GM21528 (cell line): ENCODE measurements around the gene SMYD2.

Experiments used
- ATAC-seq: cut with Tn5 transposase; IDR thresholded peaks from one replicate; pipeline ENCODE4 v1.9.1; 2021; ENCODE audit warnings: mild to moderate bottlenecking, moderate library complexity; ENCODE audit not compliant: unreplicated experiment, low FRiP score

The SMYD2 gene, protein sequence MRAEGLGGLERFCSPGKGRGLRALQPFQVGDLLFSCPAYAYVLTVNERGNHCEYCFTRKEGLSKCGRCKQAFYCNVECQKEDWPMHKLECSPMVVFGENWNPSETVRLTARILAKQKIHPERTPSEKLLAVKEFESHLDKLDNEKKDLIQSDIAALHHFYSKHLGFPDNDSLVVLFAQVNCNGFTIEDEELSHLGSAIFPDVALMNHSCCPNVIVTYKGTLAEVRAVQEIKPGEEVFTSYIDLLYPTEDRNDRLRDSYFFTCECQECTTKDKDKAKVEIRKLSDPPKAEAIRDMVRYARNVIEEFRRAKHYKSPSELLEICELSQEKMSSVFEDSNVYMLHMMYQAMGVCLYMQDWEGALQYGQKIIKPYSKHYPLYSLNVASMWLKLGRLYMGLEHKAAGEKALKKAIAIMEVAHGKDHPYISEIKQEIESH

DNA sequence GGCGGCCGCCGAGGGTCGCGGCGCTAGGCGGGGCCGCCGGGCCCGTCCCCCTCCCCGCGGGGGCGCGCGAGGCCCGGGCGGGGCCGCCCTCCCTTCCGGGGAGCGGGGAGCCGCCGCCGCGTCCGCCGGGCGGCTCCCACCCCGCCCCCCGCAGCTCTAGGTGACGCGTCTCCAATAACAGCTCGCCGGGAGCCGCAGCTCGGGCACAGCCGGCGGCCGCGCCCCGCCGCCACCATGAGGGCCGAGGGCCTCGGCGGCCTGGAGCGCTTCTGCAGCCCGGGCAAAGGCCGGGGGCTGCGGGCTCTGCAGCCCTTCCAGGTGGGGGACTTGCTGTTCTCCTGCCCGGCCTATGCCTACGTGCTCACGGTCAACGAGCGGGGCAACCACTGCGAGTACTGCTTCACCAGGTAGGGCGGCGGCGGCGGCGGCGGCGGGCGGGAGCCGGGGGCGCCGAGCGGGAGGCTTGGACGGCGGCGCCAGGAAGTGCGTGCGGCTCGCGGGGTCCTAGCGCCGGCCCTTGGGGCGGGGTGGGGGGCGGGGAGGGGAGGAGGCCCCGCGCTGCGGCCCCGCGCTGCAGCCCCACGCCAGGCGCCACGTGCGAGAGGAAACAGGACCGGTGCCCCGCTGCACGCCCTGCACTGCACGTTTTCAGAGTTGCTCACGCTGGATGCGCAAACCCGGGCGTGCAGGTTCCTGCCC lies at the start of gene SMYD2:
Gene SMYD2, plus strand, starts transcription at position 139 of the 699 bp plus-strand sequence. Its CDS starts 96 bp downstream, at position 235.
- ATAC-seq = peak; percentile 76

DNA sequence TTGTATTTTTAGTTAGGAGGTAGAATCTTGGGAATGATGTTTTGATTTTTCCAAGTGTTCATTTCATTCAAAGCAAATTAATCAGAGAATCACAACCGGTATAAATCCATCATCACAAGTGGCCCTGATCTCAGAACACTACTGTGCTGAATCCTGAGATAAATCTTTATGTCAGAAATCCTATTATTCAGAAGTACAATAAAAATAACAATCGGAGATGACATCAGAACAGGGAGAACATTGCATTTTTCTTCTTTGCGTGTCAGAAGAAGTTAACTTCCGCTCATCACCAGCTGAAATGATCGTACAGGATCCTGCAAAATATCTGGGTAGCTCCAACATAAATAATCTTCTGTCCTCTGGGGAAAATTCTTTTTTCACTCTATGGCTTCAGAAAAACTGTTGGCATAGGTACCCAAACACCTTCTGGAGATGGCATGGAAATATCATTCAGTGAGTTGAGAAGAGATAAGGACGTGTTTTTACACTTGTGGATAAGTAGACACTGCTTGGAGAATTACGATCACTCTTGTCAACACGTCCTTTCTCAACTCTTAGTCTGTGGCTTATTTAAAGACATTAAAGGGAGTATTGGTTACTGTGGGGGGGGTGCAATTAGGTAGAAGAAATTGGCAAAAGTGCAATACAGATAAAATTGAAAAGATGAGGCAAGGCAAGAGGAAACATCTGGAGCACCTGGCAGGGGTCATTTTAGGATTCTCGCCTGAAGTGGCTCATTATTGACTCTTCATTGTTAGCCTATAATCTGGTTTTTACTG lies 46.9 kb upstream of the SMYD2 start:
- no peak for ATAC-seq

DNA sequence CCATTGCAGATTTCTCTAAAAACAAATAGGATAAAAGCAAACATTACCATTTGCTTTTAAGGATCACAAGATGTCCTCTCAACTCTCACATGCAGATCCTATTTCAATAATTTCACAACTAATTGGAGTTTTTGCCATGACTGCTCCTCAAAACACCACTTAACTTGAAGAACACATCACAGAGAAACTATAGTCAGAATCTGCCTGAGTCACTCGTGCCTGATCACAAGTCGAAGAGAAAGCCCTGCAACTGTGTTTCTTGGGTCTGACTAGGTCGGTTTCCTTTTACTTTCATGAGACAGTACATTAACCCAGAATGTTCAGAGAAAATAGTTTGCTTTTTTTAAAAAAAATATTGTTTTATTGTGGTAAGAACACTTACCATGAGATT lies 46.3 kb upstream of the SMYD2 start:
- ATAC-seq = no peak

DNA sequence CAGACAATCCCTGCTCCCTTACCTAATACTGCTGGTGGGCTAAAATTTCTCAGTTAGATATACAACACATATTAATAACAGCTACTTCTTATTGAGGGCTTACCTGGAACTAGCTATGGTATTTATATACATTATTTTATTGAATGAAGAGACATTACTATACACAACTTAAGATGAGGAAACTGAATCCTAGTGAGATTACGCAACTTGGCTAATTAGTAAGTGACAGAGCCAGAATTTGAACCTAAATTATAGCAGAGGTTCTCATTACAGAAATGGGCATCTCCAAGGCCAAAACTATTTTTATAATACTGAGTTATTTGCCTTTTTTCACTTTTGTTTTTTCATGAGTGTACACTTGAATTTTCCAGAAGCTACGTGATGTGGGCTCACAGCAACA lies 44.5 kb upstream of the SMYD2 start:
- no peak for ATAC-seq

DNA sequence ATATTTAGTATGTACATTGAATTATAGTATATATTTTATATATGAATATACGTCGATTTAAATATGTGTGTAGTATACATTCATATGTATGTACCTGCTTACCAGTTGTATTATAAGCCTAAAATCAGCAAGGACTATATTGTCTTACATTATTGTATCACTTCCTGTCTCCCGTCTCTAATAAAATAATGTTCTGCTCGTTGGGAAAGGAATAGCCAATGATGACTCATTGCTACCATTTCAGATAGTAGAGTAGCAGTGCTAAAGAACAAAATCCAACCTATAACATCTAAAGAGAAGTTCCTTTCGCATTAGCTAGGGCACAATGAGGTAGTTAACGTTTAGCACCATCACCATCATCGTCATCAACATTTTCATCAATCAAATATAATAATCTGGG lies 39.9 kb upstream of the SMYD2 start:
- no peak for ATAC-seq

DNA sequence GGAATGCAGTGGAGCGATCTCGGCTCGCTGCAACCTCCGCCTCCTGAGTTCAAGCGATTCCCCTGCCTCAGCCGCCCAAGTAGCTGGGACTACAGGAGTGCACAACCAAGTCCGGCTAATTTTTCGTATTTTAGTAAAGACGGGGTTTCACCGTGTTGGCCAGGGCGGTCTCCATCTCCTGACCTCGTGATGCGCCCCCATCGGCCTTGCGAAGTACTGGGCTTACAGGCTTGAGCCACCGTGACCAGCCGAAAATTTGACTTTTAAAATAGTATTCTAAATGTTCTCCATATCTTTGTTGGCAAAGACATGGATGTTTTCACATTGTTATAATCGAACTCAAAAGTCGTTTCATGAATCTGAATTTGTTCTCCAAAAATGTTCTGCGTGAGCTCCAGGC lies 36.7 kb upstream of the SMYD2 start:
- ATAC-seq = no peak

DNA sequence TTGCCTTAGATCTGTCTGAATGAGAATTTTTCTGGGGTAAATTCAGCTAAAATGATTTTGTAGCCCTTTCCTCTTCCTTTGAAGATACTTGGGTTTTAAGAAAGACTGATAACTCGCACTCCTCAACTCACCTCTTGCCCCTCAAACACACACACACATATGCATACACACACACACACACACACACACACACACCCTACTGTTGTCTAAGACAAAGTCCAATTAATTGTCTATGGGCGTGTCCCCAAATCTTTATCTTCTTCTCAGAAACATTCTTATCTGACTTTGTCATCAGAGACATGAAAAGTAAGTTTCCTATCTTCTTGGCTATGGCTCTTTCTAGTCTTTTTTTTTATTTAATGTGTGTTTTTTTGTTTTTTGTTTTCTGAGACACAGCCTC lies 36.1 kb upstream of the SMYD2 start:
- ATAC-seq = no peak

DNA sequence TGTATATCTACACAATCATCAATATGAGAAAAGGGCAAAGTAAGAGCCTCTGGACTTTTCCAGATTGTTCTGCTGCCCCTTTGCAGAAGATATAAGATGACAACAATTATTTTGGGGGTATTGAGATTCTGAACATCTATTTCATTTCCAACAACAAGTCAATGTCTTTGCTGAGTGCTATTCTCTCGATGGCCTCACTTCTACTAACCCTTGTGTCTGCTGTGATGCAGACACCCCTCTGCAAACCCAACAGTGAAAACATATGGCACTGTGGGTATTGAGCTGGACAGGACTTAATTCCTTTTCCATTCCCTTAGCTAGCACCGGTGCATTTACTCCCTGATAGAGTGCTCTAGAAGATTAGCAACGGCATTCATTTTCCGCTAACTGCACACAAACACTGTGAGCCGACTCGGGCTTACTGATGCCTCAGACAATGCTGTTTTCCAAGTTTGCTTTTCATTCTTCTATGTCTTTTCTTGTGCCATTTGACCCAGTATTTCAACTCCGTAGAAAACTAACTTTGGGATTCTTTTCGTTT lies 33.4 kb upstream of the SMYD2 start:
- ATAC-seq = no peak

DNA sequence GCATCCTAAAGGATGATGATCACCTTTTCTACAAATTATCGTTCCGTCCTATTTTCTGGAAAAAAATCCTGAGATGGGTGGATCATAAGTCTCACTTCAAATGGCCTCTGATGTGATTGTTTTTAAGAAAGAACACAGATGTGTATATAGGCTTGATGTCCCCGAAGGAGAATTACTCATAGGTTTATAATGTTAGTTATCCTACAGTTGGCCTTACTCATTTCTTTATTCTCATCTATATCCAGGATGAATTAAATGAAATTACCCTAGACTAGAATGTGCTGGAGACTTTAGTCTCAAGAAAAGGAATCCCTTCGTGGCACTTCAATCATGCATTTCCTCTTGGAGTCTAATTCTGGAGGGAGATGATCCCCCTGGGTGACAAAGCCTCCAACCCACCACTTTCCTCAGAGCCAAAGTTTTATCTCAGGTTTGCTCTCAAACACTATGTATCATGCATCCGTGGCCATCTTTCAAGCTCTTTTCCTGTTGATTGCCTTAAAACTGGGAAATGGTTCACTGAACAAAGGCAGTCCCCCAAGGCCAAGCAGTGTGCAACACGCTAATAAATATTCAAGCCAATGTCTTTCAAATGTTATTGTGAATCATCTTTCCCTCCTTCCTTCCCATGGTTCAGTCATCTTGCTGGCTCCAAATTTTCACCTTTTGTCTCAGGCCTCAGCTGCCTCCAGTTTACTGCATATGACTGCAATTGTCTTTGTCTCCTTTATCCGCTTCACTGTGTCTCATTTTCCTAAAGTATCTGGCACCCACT lies 32.5 kb upstream of the SMYD2 start:
- no peak for ATAC-seq

DNA sequence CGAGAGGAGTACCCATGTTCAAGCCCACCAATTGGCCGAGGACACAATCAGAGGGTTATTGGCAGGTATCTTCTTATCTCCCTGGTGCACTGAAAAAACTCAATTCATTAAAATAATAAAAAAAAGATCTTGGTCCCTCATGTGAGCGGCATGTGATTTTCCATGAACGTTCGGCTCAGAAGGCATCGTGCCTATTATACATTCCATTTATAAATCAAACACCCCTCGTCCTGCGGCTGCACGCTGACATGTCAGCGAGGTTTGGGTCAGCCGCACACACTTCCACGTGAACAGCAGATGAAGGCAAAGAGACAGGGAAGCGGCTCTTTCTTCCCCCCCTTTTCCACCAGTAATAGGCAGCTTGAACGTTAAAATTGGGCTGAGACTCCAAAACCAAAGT lies 31.3 kb upstream of the SMYD2 start:
- ATAC-seq = no peak

DNA sequence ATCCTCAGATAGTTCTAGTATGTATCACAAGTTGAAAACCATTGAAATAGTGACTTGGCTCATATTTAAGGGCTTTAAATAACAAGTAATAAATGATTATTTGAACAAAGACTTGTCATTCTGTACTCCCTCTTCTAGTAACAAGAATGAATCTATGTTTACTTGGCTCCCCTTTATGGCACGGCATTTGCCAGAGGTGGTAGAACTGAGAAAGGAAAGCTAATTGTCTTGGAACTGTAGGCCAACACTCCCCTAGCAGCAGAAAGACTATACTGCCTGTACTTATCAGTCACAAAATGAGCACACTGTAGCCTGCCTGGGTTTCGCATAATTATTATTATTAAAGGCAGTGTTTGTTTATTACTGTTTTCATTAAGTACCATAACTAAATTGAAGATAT lies 29.6 kb upstream of the SMYD2 start:
- no peak for ATAC-seq

DNA sequence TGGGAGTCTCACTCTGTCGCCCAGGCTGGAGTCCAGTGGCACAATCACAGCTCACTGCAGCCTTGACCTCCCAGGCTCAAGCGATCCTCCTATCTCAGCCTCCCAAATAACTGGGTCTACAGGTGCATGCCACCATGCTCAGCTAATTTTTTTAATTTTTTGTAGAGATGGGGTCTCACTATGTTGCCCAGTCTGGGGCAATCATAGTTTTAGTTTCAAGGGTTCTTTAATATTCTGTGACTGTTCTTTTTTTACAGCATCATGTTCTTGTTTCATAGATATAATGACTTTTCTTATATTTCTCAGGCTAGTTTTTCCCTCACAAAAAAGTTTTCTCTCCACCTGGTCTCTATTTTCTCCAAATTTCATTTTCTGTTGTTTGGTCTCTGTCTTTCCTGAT lies 25.4 kb upstream of the SMYD2 start:
- no peak for ATAC-seq

DNA sequence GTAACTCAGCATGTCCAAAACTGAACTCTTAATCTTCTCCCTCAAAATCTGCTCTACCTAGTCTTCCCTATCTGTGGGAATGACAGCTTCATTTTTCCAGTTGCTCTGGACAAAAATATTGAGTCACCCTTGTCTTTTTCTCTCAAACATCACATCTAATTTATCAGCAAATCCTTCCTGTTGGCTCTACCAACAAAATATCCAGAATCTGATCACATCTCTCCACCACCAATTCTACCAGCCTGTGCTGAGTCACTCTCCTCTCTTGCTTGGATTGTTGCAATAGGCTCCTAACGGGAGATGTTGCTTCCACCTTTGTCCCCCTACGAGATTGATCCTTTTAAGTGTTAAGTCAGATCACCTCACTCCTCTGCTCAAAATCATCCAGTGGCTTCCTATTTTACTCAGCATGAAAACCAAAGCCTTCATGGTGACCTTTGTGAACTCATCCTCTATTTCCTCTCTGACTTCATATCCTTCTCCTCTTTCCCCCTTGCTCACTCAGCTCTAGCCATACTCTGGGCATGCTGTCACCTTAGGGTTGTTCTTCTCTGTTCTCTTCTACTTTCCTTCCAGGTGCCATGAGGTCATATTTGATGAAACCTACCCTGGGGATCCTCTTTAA lies 21.5 kb upstream of the SMYD2 start:
- ATAC-seq = no peak

DNA sequence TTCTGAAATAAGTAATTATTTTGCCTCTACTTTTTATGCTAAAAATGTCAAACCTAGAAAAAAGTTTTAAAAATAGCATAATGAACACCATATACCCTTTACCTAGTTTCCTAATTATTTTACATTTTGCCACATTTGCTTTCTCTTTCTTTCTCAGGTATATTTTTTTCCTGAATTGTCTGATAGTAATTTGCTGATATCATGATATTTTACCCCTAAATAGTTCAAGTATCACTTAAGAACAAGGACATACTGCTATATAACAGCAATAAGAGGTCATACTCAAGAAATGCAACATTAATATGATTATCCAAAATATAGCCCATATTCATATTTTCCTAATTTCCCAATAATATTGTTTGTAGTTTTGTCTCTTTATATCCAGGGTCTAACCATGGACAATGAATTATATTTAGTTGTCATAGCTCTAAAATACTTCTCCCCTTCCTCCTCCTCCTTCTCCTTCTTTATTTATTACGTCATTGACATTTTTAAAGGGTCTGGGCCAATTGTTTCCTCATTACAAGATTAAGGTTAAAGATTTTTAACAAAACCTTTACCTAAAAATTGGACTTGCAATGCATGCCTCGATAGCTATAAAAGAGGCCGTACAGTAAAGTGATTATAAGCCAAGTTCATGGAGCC lies 20.3 kb upstream of the SMYD2 start:
- no peak for ATAC-seq

DNA sequence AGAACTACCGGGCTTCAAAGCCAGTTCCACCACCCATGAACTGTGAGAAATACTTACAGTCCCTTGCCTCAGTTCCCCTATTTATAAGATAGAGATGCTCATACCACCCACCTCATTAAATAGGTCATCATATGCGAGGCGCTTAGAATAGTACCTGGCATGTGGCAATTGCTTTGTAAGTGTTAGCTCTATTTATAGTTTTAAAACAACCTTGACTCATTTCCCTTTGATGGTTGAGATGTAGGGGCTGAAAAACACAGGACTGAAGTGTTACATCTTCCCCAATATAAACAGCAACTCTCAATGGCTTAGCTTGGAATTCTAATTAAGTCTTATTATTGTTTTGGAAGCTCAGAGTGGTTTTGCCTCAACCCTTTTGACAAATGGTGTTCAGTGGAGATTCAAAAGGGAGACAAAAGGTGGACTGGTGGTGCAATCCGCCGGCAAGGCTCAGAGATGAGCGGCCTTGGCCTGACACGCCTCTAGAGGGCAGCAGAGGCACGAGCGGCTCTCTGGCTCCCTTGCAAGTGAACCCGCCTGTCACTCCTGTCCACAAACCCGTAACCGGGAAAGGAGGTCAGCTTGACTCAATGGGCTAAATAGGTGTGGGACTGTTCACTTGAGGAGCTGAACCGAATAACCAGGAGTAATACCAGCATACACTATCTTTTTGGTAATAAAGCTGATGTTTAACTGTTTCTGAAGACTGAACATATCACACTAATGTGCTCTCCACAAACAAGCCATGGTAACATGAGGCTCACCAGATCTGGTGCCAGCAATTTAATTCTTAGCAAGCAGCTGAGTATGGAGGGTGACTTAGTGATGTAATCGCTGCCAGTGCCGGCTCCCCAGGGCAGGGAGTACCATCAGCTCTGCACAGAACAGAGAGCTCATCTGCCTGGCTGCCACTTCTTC lies 19.5 kb upstream of the SMYD2 start:
- ATAC-seq = peak; percentile 93

DNA sequence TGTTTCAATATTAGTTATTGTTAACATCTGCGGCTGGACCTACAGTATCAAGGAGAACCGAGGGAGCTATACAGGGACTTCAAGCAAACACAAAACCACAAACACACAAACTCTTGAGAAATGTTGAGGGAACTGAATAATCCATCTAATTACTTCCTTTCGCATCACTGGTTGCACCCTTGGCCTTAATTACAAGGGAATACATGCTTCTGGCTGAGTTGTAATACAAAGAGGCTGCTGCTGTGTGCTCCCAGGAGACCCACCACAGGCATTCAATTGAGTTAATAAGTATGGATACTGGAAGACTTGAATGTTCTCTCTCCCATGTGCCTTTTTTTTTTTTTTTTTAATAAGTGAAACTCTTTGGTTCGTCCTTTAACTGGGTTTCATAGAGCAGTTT lies 16.8 kb upstream of the SMYD2 start:
- no peak for ATAC-seq

DNA sequence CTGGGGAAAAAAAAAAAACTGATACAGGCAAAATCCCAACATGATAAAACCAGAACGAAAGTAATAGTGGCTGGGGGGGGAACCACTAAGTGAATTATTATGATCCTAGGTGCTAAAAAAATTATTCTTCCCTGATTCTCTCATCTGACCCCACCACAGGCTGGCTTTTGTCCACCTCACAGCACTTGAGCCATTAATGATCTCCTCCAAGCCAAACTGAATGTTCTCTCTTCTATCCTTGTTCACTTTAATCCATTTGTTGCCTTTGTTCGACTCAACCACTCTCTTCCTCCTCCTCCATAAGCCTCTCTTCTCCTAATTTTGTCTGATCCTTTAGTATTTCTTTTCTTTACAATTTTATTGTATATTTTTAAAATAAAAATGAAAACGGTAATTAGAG lies 16.0 kb upstream of the SMYD2 start:
- no peak for ATAC-seq

DNA sequence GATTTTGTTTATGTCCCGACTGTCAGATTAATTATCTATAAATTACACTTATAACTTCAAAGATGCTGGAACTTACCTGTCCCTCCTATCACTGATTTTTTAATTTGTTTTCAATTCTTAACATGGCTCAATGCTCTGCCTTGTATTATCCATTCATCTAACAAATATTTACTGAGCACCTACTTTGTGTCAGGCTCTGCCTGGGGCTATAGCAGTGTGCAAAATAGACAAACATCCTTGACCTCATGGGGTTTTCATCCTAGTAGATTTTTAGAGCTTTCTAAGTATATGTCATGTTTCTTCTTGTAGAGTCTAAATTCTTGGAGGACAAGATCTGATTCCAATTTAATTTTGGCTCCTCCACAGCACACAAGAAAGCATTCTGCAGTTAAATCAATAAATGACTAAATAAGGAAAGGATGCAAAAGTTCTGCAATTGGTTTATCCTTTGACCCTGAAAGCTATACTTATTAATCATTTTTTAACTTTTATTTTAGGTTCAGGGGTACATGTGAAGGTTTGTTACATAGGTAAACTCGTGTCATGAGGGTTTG lies 10.8 kb upstream of the SMYD2 start:
- no peak for ATAC-seq
